ENCODE results near the gene FDXR. TPM values are rescaled to one million over a fixed set of nuclear protein-coding genes. Genes with fewer than 3 reads are reported as not detected.

Gene FDXR
- polyA plus RNA-seq, 2 of the 4 experiments (the other 2 are of a cell fraction), result 32.5 to 43.3 TPM

GRCh38 chr17:74882517-74883240, 9.9 kb upstream of the FDXR start:
- ATAC-seq (peak; percentile 4 to 30; a peak in 4 of 6 replicates), DNase-seq (ENCODE audit: low read depth in 1 of 2, low spot score in 1 of 2) (no peak), FAIRE-seq (no peak)
- CTCF ChIA-PET, result interaction anchor here (1.3 to 33.1 kb wide), 3 partner anchors 8 to 75 kb away, joined by 3 to 851 read pairs (median 8); partner anchors contain the start of gene GRIN2C
- Histone ChIP-seq H3K27ac (no peak overlapping the region), H3K4me2 (no peak overlapping the region), H3K9me3 (no peaks in the 10 kb centered on the region), H3K4me3 (no peak overlapping the region), H3K4me1 (no peaks in the 10 kb centered on the region)
- WGBS (ENCODE audit: missing lambda C conversion rate), result 55% methylated on average over 20 of the region's 20 CpGs
- POLR2A ChIA-PET, result interaction anchor here (2.6 kb wide), 1 partner anchor 10 kb away, joined by 16 read pairs; the partner anchor contains the start of gene FDXR
- TF ChIP-seq CBX8 (IDR thresholded peaks at IDR 0.05) (no peak), PHF8 (IDR thresholded peaks at IDR 0.05; ENCODE audit: borderline replicate concordance, low read depth) (no peak), JUNB (IDR thresholded peaks at IDR 0.05) (no peak), HOXA7 (CRISPR knock-in tag; IDR thresholded peaks at IDR 0.05) (no peak), MYC (IDR thresholded peaks at IDR 0.05; ENCODE audit: borderline replicate concordance, low read length) (no peak), GATA3 (IDR thresholded peaks at IDR 0.05; ENCODE audit: borderline replicate concordance) (no peak), HOXB5 (CRISPR knock-in tag; IDR thresholded peaks at IDR 0.05) (no peak)
- TF ChIP-seq, protein P1, sequence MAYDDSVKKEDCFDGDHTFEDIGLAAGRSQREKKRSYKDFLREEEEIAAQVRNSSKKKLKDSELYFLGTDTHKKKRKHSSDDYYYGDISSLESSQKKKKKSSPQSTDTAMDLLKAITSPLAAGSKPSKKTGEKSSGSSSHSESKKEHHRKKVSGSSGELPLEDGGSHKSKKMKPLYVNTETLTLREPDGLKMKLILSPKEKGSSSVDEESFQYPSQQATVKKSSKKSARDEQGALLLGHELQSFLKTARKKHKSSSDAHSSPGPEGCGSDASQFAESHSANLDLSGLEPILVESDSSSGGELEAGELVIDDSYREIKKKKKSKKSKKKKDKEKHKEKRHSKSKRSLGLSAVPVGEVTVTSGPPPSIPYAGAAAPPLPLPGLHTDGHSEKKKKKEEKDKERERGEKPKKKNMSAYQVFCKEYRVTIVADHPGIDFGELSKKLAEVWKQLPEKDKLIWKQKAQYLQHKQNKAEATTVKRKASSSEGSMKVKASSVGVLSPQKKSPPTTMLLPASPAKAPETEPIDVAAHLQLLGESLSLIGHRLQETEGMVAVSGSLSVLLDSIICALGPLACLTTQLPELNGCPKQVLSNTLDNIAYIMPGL (CRISPR knock-in tag; IDR thresholded peaks at IDR 0.05; ENCODE audit: borderline replicate concordance), result no peak

- WGBS (ENCODE audit: missing lambda C conversion rate), result 64% methylated on average over 11 of the region's 11 CpGs
- ChIA-PET CTCF (interaction anchor here (1.0 to 33.1 kb wide), 9 partner anchors 8 to 233 kb away, joined by 3 to 851 read pairs (median 5); partner anchors contain the start of genes FADS6 and GRIN2C), POLR2A (interaction anchor here (2.6 kb wide), 1 partner anchor 8 kb away, joined by 16 read pairs; the partner anchor contains the start of gene FDXR)
- H3K4me3 ChIP-seq, result no peak overlapping the region
- DNase-seq (ENCODE audit: low read depth in 1 of 2, low spot score in 1 of 2) (no peak), FAIRE-seq (no peak), ATAC-seq (no peak)
- no peaks in the 10 kb centered on the region for H3K4me1 ChIP-seq
- no peaks in the 10 kb centered on the region for H3K9me3 ChIP-seq
- H3K27ac ChIP-seq, result no peak overlapping the region
- H3K4me2 ChIP-seq, result no peak overlapping the region
- no peak for TF ChIP-seq BCL3 (IDR thresholded peaks at IDR 0.05)
- no peak for TF ChIP-seq FOXS1 (CRISPR knock-in tag; IDR thresholded peaks at IDR 0.05)
- TF ChIP-seq PHF8 (IDR thresholded peaks at IDR 0.05; ENCODE audit: borderline replicate concordance, low read depth), result no peak
- TF ChIP-seq CBX2 (IDR thresholded peaks at IDR 0.05; ENCODE audit: borderline replicate concordance, low read depth), result no peak
- no peak for TF ChIP-seq EHF (CRISPR knock-in tag; IDR thresholded peaks at IDR 0.05)
- no peak for TF ChIP-seq RFX5 (IDR thresholded peaks at IDR 0.05)
- no peak for TF ChIP-seq ESRRA (IDR thresholded peaks at IDR 0.05; ENCODE audit: borderline replicate concordance, low read length)
- TF ChIP-seq POLR2AphosphoS2 (conservative IDR thresholded peaks at IDR 0.05; ENCODE audit: low read length), result no peak
- no peak for TF ChIP-seq E2F6 (IDR thresholded peaks at IDR 0.05; ENCODE audit: borderline replicate concordance, low read depth)
- no peak for TF ChIP-seq JUN (IDR thresholded peaks at IDR 0.05)
- TF ChIP-seq RNF2 (IDR thresholded peaks at IDR 0.05; ENCODE audit: borderline replicate concordance, low read depth), result no peak
- TF ChIP-seq TFCP2L1 (CRISPR knock-in tag; IDR thresholded peaks at IDR 0.05), result no peak
- no peak for TF ChIP-seq CEBPB (IDR thresholded peaks at IDR 0.05)
Observed at GRCh38 chr17:74881073-74881472, 8.3 kb upstream of the FDXR start.
